H9 (cell line): Measurements from ENCODE around the gene RPL38. TPM values are rescaled to one million over a fixed set of nuclear protein-coding genes. Genes with fewer than 3 reads are reported as not detected.

Experiments
- DNase-seq: peaks from one replicate; pipeline ENCODE4 v3.0.0-alpha.2; 2017
- H2AFZ ChIP-seq: one replicate; pipeline ENCODE4 v1.6.1; 2013; ENCODE audit warnings: mild to moderate bottlenecking, low read length, control low read depth, moderate library complexity
- H2AK5ac ChIP-seq: 2 replicates; pipeline ENCODE4 v1.6.1; 2013; ENCODE audit warnings: low read length, control low read depth, mixed read lengths; ENCODE audit not compliant: insufficient read length
- H2BK120ac ChIP-seq: one replicate; pipeline ENCODE4 v1.6.1; 2013; ENCODE audit warnings: low read depth, mild to moderate bottlenecking, low read length, control low read depth, inconsistent platforms; ENCODE audit not compliant: poor library complexity, severe bottlenecking
- H2BK12ac ChIP-seq: 2 replicates; pipeline ENCODE4 v1.6.1; 2013; ENCODE audit warnings: low read length, control low read depth, mixed read lengths, low read depth; ENCODE audit not compliant: insufficient read length
- H2BK15ac ChIP-seq: 2 replicates; pipeline ENCODE4 v1.6.1; 2013; ENCODE audit warnings: low read depth, low read length, control low read depth
- H2BK20ac ChIP-seq: one replicate; pipeline ENCODE4 v1.6.1; 2013; ENCODE audit warnings: low read depth, mild to moderate bottlenecking, low read length, control low read depth, inconsistent platforms; ENCODE audit not compliant: poor library complexity, severe bottlenecking
- H2BK5ac ChIP-seq: 2 replicates; pipeline ENCODE4 v1.6.1; 2013; ENCODE audit warnings: low read length, control low read depth, mixed read lengths; ENCODE audit not compliant: insufficient read length
- H3K14ac ChIP-seq: 2 replicates; pipeline ENCODE4 v1.6.1; 2013; ENCODE audit warnings: low read length, control low read depth; ENCODE audit not compliant: insufficient read depth
- H3K18ac ChIP-seq: 2 replicates; pipeline ENCODE4 v1.6.1; 2013; ENCODE audit warnings: low read depth, mild to moderate bottlenecking, mixed read lengths, low read length, control low read depth; ENCODE audit not compliant: insufficient read length
- H3K23ac ChIP-seq: 2 replicates; pipeline ENCODE4 v1.6.1; 2013; ENCODE audit warnings: low read length, control low read depth, mixed read lengths, low read depth; ENCODE audit not compliant: insufficient read length
- H3K23me2 ChIP-seq: 2 replicates; pipeline ENCODE4 v1.6.1; 2013; ENCODE audit warnings: low read depth, mild to moderate bottlenecking, mixed read lengths, low read length, control low read depth; ENCODE audit not compliant: insufficient read length, poor library complexity, severe bottlenecking
- H3K27ac ChIP-seq: 2 replicates; pipeline ENCODE4 v1.5.1; 2013; ENCODE audit warnings: low read length, control low read depth, mixed read lengths, low read depth; ENCODE audit not compliant: insufficient read length
- H3K27me3 ChIP-seq: 2 replicates; pipeline ENCODE4 v1.6.1; 2013; ENCODE audit warnings: low read length, control low read depth, inconsistent platforms; ENCODE audit not compliant: insufficient read depth
- H3K4ac ChIP-seq: 2 replicates; pipeline ENCODE4 v1.6.1; 2013; ENCODE audit warnings: low read depth, mild to moderate bottlenecking, control low read depth, inconsistent platforms, low read length, moderate library complexity
- H3K4me1 ChIP-seq: 2 replicates; pipeline ENCODE4 v1.6.1; 2013; ENCODE audit warnings: low read length, control low read depth, inconsistent platforms; ENCODE audit not compliant: insufficient read depth
- H3K4me2 ChIP-seq: 2 replicates; pipeline ENCODE4 v1.6.1; 2013; ENCODE audit warnings: low read length, control low read depth, mixed read lengths; ENCODE audit not compliant: insufficient read length, insufficient read depth
- H3K56ac ChIP-seq: 2 replicates; pipeline ENCODE4 v1.6.1; 2013; ENCODE audit warnings: low read depth, mild to moderate bottlenecking, mixed read lengths, low read length, control low read depth; ENCODE audit not compliant: insufficient read length
- H3K79me1 ChIP-seq: 2 replicates; pipeline ENCODE4 v1.6.1; 2013; ENCODE audit warnings: low read depth, mild to moderate bottlenecking, moderate library complexity, low read length, control low read depth, inconsistent platforms; ENCODE audit not compliant: insufficient read depth, poor library complexity, severe bottlenecking
- H3K79me2 ChIP-seq: 2 replicates; pipeline ENCODE4 v1.6.1; 2013; ENCODE audit warnings: low read length, control low read depth, inconsistent platforms; ENCODE audit not compliant: insufficient read depth
- H3K9ac ChIP-seq: 2 replicates; pipeline ENCODE4 v1.6.1; 2013; ENCODE audit warnings: low read length, control low read depth, mixed read lengths; ENCODE audit not compliant: insufficient read length; ENCODE audit errors: extremely low read depth
- H3K9me3 ChIP-seq: one replicate; pipeline ENCODE4 v1.6.1; 2013; ENCODE audit warnings: low read depth, low read length, inconsistent platforms; ENCODE audit not compliant: control insufficient read depth
- H3T11ph ChIP-seq: one replicate; pipeline ENCODE4 v1.6.1; 2013; ENCODE audit warnings: mild to moderate bottlenecking, low read length, control low read depth, inconsistent platforms
- H4K20me1 ChIP-seq: one replicate; pipeline ENCODE4 v1.6.1; 2013; ENCODE audit not compliant: control insufficient read depth, insufficient read length, insufficient read depth
- H4K5ac ChIP-seq: 2 replicates; pipeline ENCODE4 v1.6.1; 2013; ENCODE audit warnings: low read depth, mild to moderate bottlenecking, mixed read lengths, low read length, control low read depth; ENCODE audit not compliant: insufficient read length
- H4K8ac ChIP-seq: replicated peaks from 2 replicates; pipeline ENCODE4 v1.6.1; 2013; ENCODE audit warnings: low read length, control low read depth, mixed read lengths, low read depth; ENCODE audit not compliant: insufficient read length
- H4K91ac ChIP-seq: 2 replicates; pipeline ENCODE4 v1.6.1; 2013; ENCODE audit warnings: low read depth, mild to moderate bottlenecking, moderate library complexity, mixed read lengths, low read length, control low read depth; ENCODE audit not compliant: insufficient read length
- H3K27ac Mint-ChIP-seq, 3 experiments: 2 replicates in 2 of 3; 3 replicates in 1 of 3; pipeline ENCODE4 v1.8.0; 2020 to 2021; ENCODE audit warnings: mixed read lengths in 3 of 3, mild to moderate bottlenecking in 1 of 3, moderate library complexity in 1 of 3
- H3K27me3 Mint-ChIP-seq: 2 replicates; pipeline ENCODE4 v1.8.0; 2021; ENCODE audit warnings: low read depth, mild to moderate bottlenecking, moderate library complexity, mixed read lengths
- H3K36me3 Mint-ChIP-seq, 3 experiments: 2 replicates in 2 of 3; 3 replicates in 1 of 3; pipeline ENCODE4 v1.8.0; 2020 to 2021; ENCODE audit warnings: low read depth in 3 of 3, mixed read lengths in 3 of 3; ENCODE audit not compliant: insufficient read depth in 1 of 3
- H3K4me1 Mint-ChIP-seq, 2 experiments: 2 replicates each; pipeline ENCODE4 v1.8.0; 2020; ENCODE audit warnings: mixed read lengths in 2 of 2
- H3K4me3 Mint-ChIP-seq, 2 experiments: 2 replicates in 1 of 2; 3 replicates in 1 of 2; pipeline ENCODE4 v1.8.0; 2020 to 2021; ENCODE audit warnings: mild to moderate bottlenecking in 2 of 2, mixed read lengths in 2 of 2, moderate library complexity in 1 of 2
- H3K9me3 Mint-ChIP-seq, 2 experiments: 2 replicates in 1 of 2; 3 replicates in 1 of 2; pipeline ENCODE4 v1.8.0; 2020; ENCODE audit warnings: mild to moderate bottlenecking in 2 of 2, mixed read lengths in 2 of 2, moderate library complexity in 1 of 2
- CTCF ChIP-seq: fragments of 200-600 bp; sonication (generic); conservative IDR thresholded peaks from 3 replicates; pipeline ENCODE4 v1.8.0; 2021; ENCODE audit warnings: antibody characterized with exemption, mild to moderate bottlenecking
- WGBS: extraction: QIAGEN DNeasy Blood & Tissue Kit; methylation state at CpG from one replicate; pipeline ENCODE4 v1.1.7; 2013; ENCODE audit warnings: missing lambda C conversion rate, low lambda C conversion rate, mixed read lengths; ENCODE audit not compliant: insufficient read length; ENCODE audit errors: extremely low coverage; 5-methylcytosine and 5-hydroxymethylcytosine counted together
- total RNA-seq: library from RNA; stranded (reverse); gene quantifications from 2 replicates; pipeline ENCODE4 v1.2.1, GENCODE V29; 2021

The RPL38 gene
- total RNA-seq, 1 experiment from 2014 or later, result 1,358 TPM

GRCh38 chr17:74244548-74244947, 41.1 kb downstream of the RPL38 start:
- Histone ChIP-seq H3K27ac (no peak overlapping the region), H2BK15ac (no peak overlapping the region), H3K4ac (no peak overlapping the region), H3K14ac (no peak overlapping the region), H3K18ac (no peak overlapping the region), H4K5ac (no peak overlapping the region), H3K4me2 (no peak overlapping the region), H2AFZ (no peak overlapping the region), H4K20me1 (no peaks in the 10 kb centered on the region), H2BK20ac (no peak overlapping the region), H4K8ac (no peak overlapping the region), H3K9ac (no peak overlapping the region), H2AK5ac (no peak overlapping the region), H2BK120ac (no peak overlapping the region), H3K4me1 (peaks cover 2% of the 10 kb centered on the region), H3K79me2 (no peaks in the 10 kb centered on the region), H3K23ac (no peak overlapping the region), H3K27me3 (no peaks in the 10 kb centered on the region), H3K23me2 (peaks cover 4% of the 10 kb centered on the region), H2BK12ac (no peak overlapping the region), H4K91ac (no peak overlapping the region), H2BK5ac (no peak overlapping the region), H3T11ph (no peak overlapping the region), H3K79me1 (no peaks in the 10 kb centered on the region), H3K9me3 (no peaks in the 10 kb centered on the region), H3K56ac (no peak overlapping the region)
- Mint-ChIP-seq H3K27me3 (peaks cover 28% of the 10 kb centered on the region), H3K4me1 (peaks cover 34 to 50% of the 10 kb centered on the region in 2 experiments), H3K9me3 (peaks cover 9 to 18% of the 10 kb centered on the region in 2 experiments), H3K36me3 (peaks cover 3 to 17% (median 16%) of the 10 kb centered on the region in 3 experiments; a peak in 6 of 7 replicates), H3K4me3 (0 out of 5 replicates have a peak overlapping the region, but pooled peaks of 1 of the 2 experiments have one; percentile 12), H3K27ac (no peak overlapping the region)
- no peak for DNase-seq
- no CpG with 5 or more reads among the region's 6 CpGs for WGBS
- TF ChIP-seq CTCF, result no peak
